SK-N-SH (cell line): ENCODE measurements around the gene SORCS3. TPM values are rescaled to one million over a fixed set of nuclear protein-coding genes. Genes with fewer than 3 reads are reported as not detected.

Experiments used
- CTCF ChIA-PET: fragments of 300-600, 350-600 bp; formaldehyde crosslinking; extraction: SDS; loops from one replicate; lab custom pipeline; 2021; lab: Yijun Ruan, JAX
- POLR2A ChIA-PET: fragments of 350-600 bp; sonication (Branson Sonifier 250); formaldehyde crosslinking; extraction: SDS; loops from one replicate; lab custom pipeline; 2020; ENCODE audit warnings: antibody characterized with exemption, inconsistent platforms; lab: Yijun Ruan, JAX
- DNase-seq: peaks from one replicate; pipeline ENCODE4 v3.0.0; 2012
- H2AFZ ChIP-seq: fragments of 200-600 bp; sonication (generic); 2 replicates; pipeline ENCODE4 v1.8.1; 2016; ENCODE audit warnings: antibody characterized with exemption, mild to moderate bottlenecking, low read depth
- H3F3A ChIP-seq: fragments of 200-600 bp; sonication (generic); replicated peaks from 2 replicates; pipeline ENCODE3; 2016; ENCODE audit warnings: antibody characterized with exemption, mild to moderate bottlenecking; ENCODE audit not compliant: insufficient read depth
- H3K27ac ChIP-seq, 2 experiments: fragments of 200-500 bp in 1 of 2; fragments of 200-600 bp in 1 of 2; sonication (Bioruptor generic) in 1 of 2; sonication (generic), shearing (Covaris generic) in 1 of 2; 2 replicates each; pipeline versions ENCODE4 v1.5.1 to v1.6.1; 2014 to 2016; ENCODE audit warnings: low read depth in 2 of 2, inconsistent platforms in 1 of 2, low read length in 1 of 2, mild to moderate bottlenecking in 1 of 2, mixed read lengths in 1 of 2
- H3K27me3 ChIP-seq: fragments of 200-600 bp; sonication (generic), shearing (Covaris generic); 2 replicates; pipeline ENCODE4 v1.6.1; 2016; ENCODE audit warnings: mixed run types; ENCODE audit not compliant: insufficient read depth
- H3K36me3 ChIP-seq, 2 experiments: fragments of 200-500 bp in 1 of 2; fragments of 200-600 bp in 1 of 2; sonication (Bioruptor generic) in 1 of 2; sonication (generic) in 1 of 2; replicated peaks in 1 of 2; 2 replicates each; pipeline versions ENCODE3 to v1.5.1; 2014 to 2016; ENCODE audit warnings: low read length in 1 of 2, mild to moderate bottlenecking in 1 of 2; ENCODE audit not compliant: insufficient read depth in 2 of 2, control insufficient read depth in 1 of 2
- H3K4me1 ChIP-seq, 2 experiments: fragments of 200-500 bp in 1 of 2; fragments of 200-600 bp in 1 of 2; sonication (Bioruptor generic) in 1 of 2; sonication (generic), shearing (Covaris generic) in 1 of 2; 2 replicates each; pipeline versions ENCODE4 v1.5.1 to v1.6.1; 2014 to 2016; ENCODE audit warnings: low read depth in 1 of 2, low read length in 1 of 2, mixed run types in 1 of 2; ENCODE audit not compliant: insufficient read depth in 2 of 2, control insufficient read depth in 1 of 2
- H3K4me2 ChIP-seq: fragments of 200-600 bp; sonication (generic), shearing (Covaris generic); 2 replicates; pipeline ENCODE4 v1.6.1; 2017; ENCODE audit warnings: mixed run types
- H3K4me3 ChIP-seq, 2 experiments: fragments of 200-500 bp in 1 of 2; fragments of 200-600 bp in 1 of 2; sonication (Bioruptor generic) in 1 of 2; sonication (generic), shearing (Covaris generic) in 1 of 2; 2 replicates each; pipeline versions ENCODE4 v1.5.1 to v1.8.1; 2014 to 2016; ENCODE audit warnings: low read depth in 2 of 2, inconsistent platforms in 1 of 2, low read length in 1 of 2, mild to moderate bottlenecking in 1 of 2, mixed read lengths in 1 of 2, moderate library complexity in 1 of 2
- H3K79me2 ChIP-seq: fragments of 200-600 bp; sonication (generic); 2 replicates; pipeline ENCODE4 v1.8.1; 2017; ENCODE audit warnings: mild to moderate bottlenecking; ENCODE audit not compliant: insufficient read depth
- H3K9ac ChIP-seq: fragments of 200-600 bp; sonication (generic); 2 replicates; pipeline ENCODE4 v1.6.1; 2017; ENCODE audit warnings: mixed run types
- H3K9me2 ChIP-seq: fragments of 200-600 bp; sonication (generic); 2 replicates; pipeline ENCODE4 v1.6.1; 2017; ENCODE audit warnings: mixed run types
- H3K9me3 ChIP-seq: fragments of 200-600 bp; sonication (generic); 2 replicates; pipeline ENCODE4 v1.6.1; 2017; ENCODE audit warnings: mixed run types, mild to moderate bottlenecking, moderate library complexity
- H4K20me1 ChIP-seq: fragments of 200-600 bp; sonication (generic); 2 replicates; pipeline ENCODE4 v1.6.1; 2017; ENCODE audit warnings: mild to moderate bottlenecking, mixed run types; ENCODE audit not compliant: insufficient read depth
- CTCF ChIP-seq: fragments of 200-600 bp; sonication (generic); IDR thresholded peaks from 2 replicates; pipeline ENCODE4 v1.6.1; 2017; ENCODE audit warnings: antibody characterized with exemption, mild to moderate bottlenecking, moderate library complexity
- EP300 ChIP-seq, 2 experiments: IDR thresholded peaks; 2 replicates each; pipeline versions ENCODE4 v1.4.0 to v1.6.1; 2012; ENCODE audit warnings: borderline replicate concordance in 1 of 2, low read depth in 1 of 2, low read length in 1 of 2
- FOSL2 ChIP-seq: IDR thresholded peaks from 2 replicates; pipeline ENCODE4 v1.4.0; 2012; ENCODE audit warnings: low read depth, mild to moderate bottlenecking, moderate library complexity, borderline replicate concordance
- FOXM1 ChIP-seq: IDR thresholded peaks from 2 replicates; pipeline ENCODE4 v1.4.0; 2012; ENCODE audit warnings: low read depth, mild to moderate bottlenecking
- GABPA ChIP-seq: IDR thresholded peaks from 2 replicates; pipeline ENCODE4 v1.4.0; 2012; ENCODE audit warnings: low read depth, mild to moderate bottlenecking
- GATA2 ChIP-seq: sonication (generic); formaldehyde crosslinking; IDR thresholded peaks from 2 replicates; pipeline ENCODE4 v1.5.0; 2020; ENCODE audit warnings: mild to moderate bottlenecking, missing genetic modification reagents
- NFIC ChIP-seq: IDR thresholded peaks from 2 replicates; pipeline ENCODE4 v1.4.0; 2012; ENCODE audit warnings: borderline replicate concordance
- PBX3 ChIP-seq: IDR thresholded peaks from 2 replicates; pipeline ENCODE4; 2012
- POLR2AphosphoS5 ChIP-seq: IDR thresholded peaks from 2 replicates; pipeline ENCODE4 v1.6.1; 2012; ENCODE audit warnings: low read depth, low read length
- RAD21 ChIP-seq: IDR thresholded peaks from 2 replicates; pipeline ENCODE4 v1.6.1; 2012; ENCODE audit warnings: mild to moderate bottlenecking, low read length
- RCOR1 ChIP-seq: fragments of 150-350 bp; IDR thresholded peaks from 2 replicates; pipeline ENCODE4 v1.6.1; 2017; ENCODE audit warnings: antibody characterized with exemption, low read length
- REST ChIP-seq: IDR thresholded peaks from 2 replicates; pipeline ENCODE4 v1.6.1; 2012; ENCODE audit warnings: mild to moderate bottlenecking, low read depth, low read length, moderate library complexity
- RFX5 ChIP-seq: IDR thresholded peaks from 2 replicates; pipeline ENCODE4 v1.6.1; 2012; ENCODE audit warnings: mild to moderate bottlenecking, improper control_type of control experiment, low read length
- SIN3A ChIP-seq: IDR thresholded peaks from 2 replicates; pipeline ENCODE4 v1.6.1; 2012; ENCODE audit warnings: low read depth, mild to moderate bottlenecking, low read length, moderate library complexity, borderline replicate concordance
- TCF12 ChIP-seq: IDR thresholded peaks from 2 replicates; pipeline ENCODE4 v1.4.0; 2012
- TEAD4 ChIP-seq: IDR thresholded peaks from 2 replicates; pipeline ENCODE4 v1.4.0; 2012; ENCODE audit warnings: mild to moderate bottlenecking, borderline replicate concordance; ENCODE audit not compliant: insufficient read depth
- YY1 ChIP-seq: IDR thresholded peaks from 2 replicates; pipeline ENCODE4 v1.4.0; 2012; ENCODE audit warnings: low read depth, mild to moderate bottlenecking
- ZBTB33 ChIP-seq: IDR thresholded peaks from 2 replicates; pipeline ENCODE4 v1.4.0; 2012; ENCODE audit warnings: low read depth, borderline replicate concordance
- WGBS: methylation state at CpG from one replicate; pipeline ENCODE4 v1.1.6; 2017; ENCODE audit warnings: low lambda C conversion rate; 5-methylcytosine and 5-hydroxymethylcytosine counted together
- polyA plus RNA-seq, 3 experiments: library from polyadenylated mRNA; depleted of rRNA; stranded (reverse); fragments of >200 nt; gene quantifications; 2 replicates each; pipeline ENCODE4 v1.2.3, GENCODE V29; 2012

The SORCS3 gene
- polyA plus RNA-seq, 1 of the 3 experiments (the other 2 are of a cell fraction): not detected

- no peak for TF ChIP-seq EP300 (IDR thresholded peaks at IDR 0.05; ENCODE audit: borderline replicate concordance in 1 of 2, low read depth in 1 of 2, low read length in 1 of 2)
- TF ChIP-seq FOXM1: no peak
- no peak for TF ChIP-seq POLR2AphosphoS5
- TF ChIP-seq TEAD4: no peak
- TF ChIP-seq, all 33 proteins: peak for 0
Measured at GRCh38 chr10:104993085-104993484, 352.0 kb downstream of the SORCS3 start (continued).

- Histone ChIP-seq H3K9me2 (no peaks in the 10 kb centered on the region), H4K20me1 (no peaks in the 10 kb centered on the region), H3K9ac (no peak overlapping the region), H3K27me3 (no peaks in the 10 kb centered on the region), H3K36me3 (no peaks in the 10 kb centered on the region), H3F3A (no peaks in the 10 kb centered on the region), H3K9me3 (no peaks in the 10 kb centered on the region), H3K79me2 (no peaks in the 10 kb centered on the region), H2AFZ (no peak overlapping the region), H3K27ac (no peak overlapping the region), H3K4me2 (no peak overlapping the region), H3K4me1 (no peaks in the 10 kb centered on the region), H3K4me3 (no peak overlapping the region)
- WGBS: 26% methylated on average over 2 of the region's 2 CpGs
- ChIA-PET CTCF (no interaction called here), POLR2A (no interaction called here)
- TF ChIP-seq GABPA: no peak
- no peak for TF ChIP-seq YY1
- no peak for TF ChIP-seq PBX3
- TF ChIP-seq NFIC: no peak
- no peak for TF ChIP-seq ZBTB33
- no peak for TF ChIP-seq RFX5
- TF ChIP-seq FOSL2: no peak
- no peak for TF ChIP-seq CTCF
- TF ChIP-seq RAD21: no peak
- TF ChIP-seq RCOR1: no peak
- TF ChIP-seq TCF12: no peak
- TF ChIP-seq SIN3A: no peak
- TF ChIP-seq REST: no peak
- no peak for TF ChIP-seq TEAD4
- TF ChIP-seq GATA2: no peak
- DNase-seq: no peak
Measured at GRCh38 chr10:105001269-105001668, 360.2 kb downstream of the SORCS3 start.
